Colonic mucosa (tissue), 4 donors: ENCODE measurements around the gene TMEM244. TPM values are rescaled to one million over a fixed set of nuclear protein-coding genes. Genes with fewer than 3 reads are reported as not detected.
"Not testable (repeated sequence)": the region's sequence is repeated elsewhere in the genome, so short reads cannot be mapped to it uniquely, and the experiment has no call there.

ENCODE experiments used
- DNase-seq: peaks from one replicate; pipeline ENCODE4 v3.0.0-alpha.2; 2020
- H3K27ac ChIP-seq: fragments of 200-600 bp; one replicate; pipeline ENCODE4 v1.8.0; 2021
- H3K27me3 ChIP-seq: fragments of 200-600 bp; one replicate; pipeline ENCODE4 v1.8.0; 2021
- H3K36me3 ChIP-seq: fragments of 200-600 bp; one replicate; pipeline ENCODE4 v1.8.0; 2021
- H3K4me1 ChIP-seq: fragments of 200-600 bp; one replicate; pipeline ENCODE4 v1.8.0; 2021; ENCODE audit warnings: mild to moderate bottlenecking
- H3K4me3 ChIP-seq: fragments of 200-600 bp; one replicate; pipeline ENCODE4 v1.8.0; 2021
- H3K9ac ChIP-seq, 2 donors: one replicate each; pipeline ENCODE4 v1.7.0; 2013; ENCODE audit warnings: control low read depth in 2 of 2, low read depth in 2 of 2, low read length in 2 of 2
- H3K9me3 ChIP-seq: fragments of 200-600 bp; one replicate; pipeline ENCODE4 v1.8.0; 2021
- intact Hi-C: fragments of 100-400 bp; cut with DNase I; formaldehyde crosslinking; loops from one replicate; pipeline ENCODE4 v1.14.1; 2022
- total RNA-seq, 2 donors: library from RNA; stranded (reverse); fragmentation: NEBNext Ultra II Directional in 1 of 2; extraction: Animal tissue kit (Norgen Biotek cat#: 25700) in 1 of 2; gene quantifications; one replicate each; pipeline ENCODE4 v1.2.1, GENCODE V29; 2021
- TF ChIP-seq, protein P1 (sequence below): fragments of 200-600 bp; IDR thresholded peaks from one replicate; pipeline ENCODE4 v1.8.0; 2022; ENCODE audit warnings: antibody characterized with exemption, mild to moderate bottlenecking
- donor health status: healthy.
- donor health status: DM: no; HTN: no; CAD: no.
- donor health status: DM: no; HTN: no; CAD: no.

Gene TMEM244
- total RNA-seq, 2 donors from 2014 or later: not detected

DNA sequence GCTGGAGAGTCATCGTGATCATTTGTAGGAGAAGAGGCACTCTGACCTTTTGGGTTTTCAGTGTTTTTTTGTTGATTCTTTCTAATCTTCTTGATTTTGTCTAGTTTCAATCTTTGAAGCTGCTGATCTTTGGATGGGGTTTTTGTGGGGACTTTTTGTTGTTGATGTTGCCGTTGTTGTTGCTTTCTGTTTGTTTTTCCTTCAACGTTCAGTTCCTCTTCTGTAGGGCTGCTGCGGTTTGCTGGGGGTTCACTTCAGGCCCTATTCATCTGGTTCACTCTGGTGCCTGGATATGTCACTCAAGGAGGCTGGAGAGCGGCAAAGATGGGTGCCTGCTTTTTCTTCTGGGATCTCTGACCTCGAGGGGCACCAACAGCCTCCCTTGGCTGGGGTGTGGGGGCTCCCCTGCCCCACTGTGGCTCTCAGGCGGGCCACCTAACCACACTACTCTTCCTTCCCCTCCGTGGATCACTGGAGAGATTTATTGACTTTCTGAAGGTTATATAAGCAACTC, 21.5 kb upstream of the TMEM244 start:
- intact Hi-C loops: no loop called here
- TF ChIP-seq, protein P1, sequence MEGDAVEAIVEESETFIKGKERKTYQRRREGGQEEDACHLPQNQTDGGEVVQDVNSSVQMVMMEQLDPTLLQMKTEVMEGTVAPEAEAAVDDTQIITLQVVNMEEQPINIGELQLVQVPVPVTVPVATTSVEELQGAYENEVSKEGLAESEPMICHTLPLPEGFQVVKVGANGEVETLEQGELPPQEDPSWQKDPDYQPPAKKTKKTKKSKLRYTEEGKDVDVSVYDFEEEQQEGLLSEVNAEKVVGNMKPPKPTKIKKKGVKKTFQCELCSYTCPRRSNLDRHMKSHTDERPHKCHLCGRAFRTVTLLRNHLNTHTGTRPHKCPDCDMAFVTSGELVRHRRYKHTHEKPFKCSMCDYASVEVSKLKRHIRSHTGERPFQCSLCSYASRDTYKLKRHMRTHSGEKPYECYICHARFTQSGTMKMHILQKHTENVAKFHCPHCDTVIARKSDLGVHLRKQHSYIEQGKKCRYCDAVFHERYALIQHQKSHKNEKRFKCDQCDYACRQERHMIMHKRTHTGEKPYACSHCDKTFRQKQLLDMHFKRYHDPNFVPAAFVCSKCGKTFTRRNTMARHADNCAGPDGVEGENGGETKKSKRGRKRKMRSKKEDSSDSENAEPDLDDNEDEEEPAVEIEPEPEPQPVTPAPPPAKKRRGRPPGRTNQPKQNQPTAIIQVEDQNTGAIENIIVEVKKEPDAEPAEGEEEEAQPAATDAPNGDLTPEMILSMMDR: no peak
- Histone ChIP-seq H3K9ac (no peak overlapping the region), H3K27ac (no peak overlapping the region), H3K36me3 (no peaks in the 10 kb centered on the region), H3K4me3 (no peak overlapping the region), H3K4me1 (no peaks in the 10 kb centered on the region), H3K9me3 (no peaks in the 10 kb centered on the region), H3K27me3 (no peaks in the 10 kb centered on the region)
- DNase-seq: no peak

DNA sequence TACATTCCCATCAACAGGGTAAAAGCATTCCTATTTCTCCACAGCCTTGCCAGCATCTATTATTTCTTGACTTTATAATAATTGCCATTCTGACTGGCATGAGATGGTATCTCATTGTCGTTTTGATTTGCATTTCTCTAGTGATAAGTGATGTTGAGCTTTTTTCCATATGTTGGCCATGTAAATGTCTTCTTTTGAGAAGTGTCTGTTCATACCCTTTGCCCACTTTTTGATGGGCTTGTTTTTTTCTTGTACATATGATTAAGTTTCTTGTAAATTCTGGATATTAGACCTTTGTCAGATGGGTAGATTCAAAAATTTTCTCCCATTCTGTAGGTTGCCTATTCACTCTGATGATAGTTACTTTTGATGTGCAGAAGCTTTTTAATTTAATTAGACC, 16.8 kb upstream of the TMEM244 start:
- intact Hi-C loops, H3K9ac ChIP-seq, H3K36me3 ChIP-seq, H3K4me1 ChIP-seq, H3K27ac ChIP-seq, DNase-seq, H3K4me3 ChIP-seq, H3K27me3 ChIP-seq, H3K9me3 ChIP-seq: not testable (repeated sequence)

DNA sequence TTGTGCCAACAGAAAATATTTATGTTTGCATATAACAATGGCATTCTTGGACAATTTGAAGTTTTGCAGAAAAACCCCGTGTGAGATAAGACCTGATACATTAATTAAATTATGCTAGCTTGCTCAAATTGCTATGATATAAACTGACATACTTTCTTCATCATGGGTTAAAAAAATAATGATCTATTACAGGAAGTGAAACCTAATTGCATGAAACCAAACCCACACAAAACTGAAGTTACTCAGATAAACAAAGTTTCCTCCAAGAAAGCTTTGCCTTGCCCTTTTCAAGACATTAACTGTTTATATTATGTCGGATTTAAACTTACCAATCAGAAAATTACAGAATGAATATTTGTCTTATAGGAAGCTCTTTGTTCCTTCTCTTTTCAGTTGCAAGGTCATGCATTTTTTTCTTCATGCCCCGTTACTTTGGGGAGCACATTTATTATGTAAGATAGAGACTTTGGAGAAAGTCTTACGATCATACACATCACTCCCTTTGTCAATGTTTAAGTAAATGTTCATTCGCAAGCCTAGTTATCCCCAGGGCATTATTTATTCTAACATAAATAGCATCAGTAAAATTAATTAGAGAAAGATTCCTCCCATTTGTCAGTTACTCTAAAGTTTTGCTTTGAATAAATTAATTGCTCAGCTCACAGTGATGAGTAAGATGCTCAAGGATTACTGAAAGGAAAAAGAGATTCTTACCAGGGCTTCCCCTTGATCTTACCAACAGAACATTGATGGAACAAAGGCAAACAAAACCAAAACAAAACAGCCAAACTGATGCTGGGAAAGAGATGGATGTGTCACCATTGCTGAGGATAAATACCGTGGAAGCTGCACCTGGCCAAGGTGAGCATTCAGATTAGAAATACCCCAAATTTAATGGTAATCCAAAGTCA, 14.8 kb upstream of the TMEM244 start:
- Histone ChIP-seq H3K27ac (no peak overlapping the region), H3K36me3 (no peaks in the 10 kb centered on the region), H3K4me1 (no peaks in the 10 kb centered on the region), H3K4me3 (no peak overlapping the region), H3K27me3 (no peaks in the 10 kb centered on the region), H3K9me3 (no peaks in the 10 kb centered on the region), H3K9ac (no peak overlapping the region)
- no peak for DNase-seq
- TF ChIP-seq, protein P1: no peak
- intact Hi-C loops: no loop called here

DNA sequence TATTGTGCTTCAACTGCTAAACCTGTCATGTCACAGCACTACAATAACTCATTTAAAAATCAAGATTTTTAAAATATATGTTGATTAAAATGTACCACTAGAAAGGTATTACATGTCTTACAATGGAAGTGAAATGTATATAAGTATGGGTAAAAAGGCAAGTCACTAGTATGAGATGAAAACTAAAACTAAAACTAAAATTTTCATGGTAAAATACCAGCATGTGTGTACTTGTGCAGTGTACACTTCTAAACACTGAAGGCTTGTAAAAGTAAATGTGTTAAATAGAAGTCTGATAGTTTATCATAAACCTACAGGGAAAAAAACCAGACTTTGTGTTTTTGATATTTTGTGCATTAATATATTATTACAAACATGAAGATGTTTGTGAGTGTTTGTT, 13.7 kb upstream of the TMEM244 start:
- H3K9me3 ChIP-seq: no peaks in the 10 kb centered on the region
- DNase-seq: no peak
- no peaks in the 10 kb centered on the region for H3K4me1 ChIP-seq
- no peaks in the 10 kb centered on the region for H3K36me3 ChIP-seq
- H3K27ac ChIP-seq: no peak overlapping the region
- intact Hi-C loops: no loop called here
- H3K27me3 ChIP-seq: no peaks in the 10 kb centered on the region
- no peak overlapping the region for H3K4me3 ChIP-seq
- H3K9ac ChIP-seq: no peak overlapping the region
- TF ChIP-seq, protein P1: no peak

DNA sequence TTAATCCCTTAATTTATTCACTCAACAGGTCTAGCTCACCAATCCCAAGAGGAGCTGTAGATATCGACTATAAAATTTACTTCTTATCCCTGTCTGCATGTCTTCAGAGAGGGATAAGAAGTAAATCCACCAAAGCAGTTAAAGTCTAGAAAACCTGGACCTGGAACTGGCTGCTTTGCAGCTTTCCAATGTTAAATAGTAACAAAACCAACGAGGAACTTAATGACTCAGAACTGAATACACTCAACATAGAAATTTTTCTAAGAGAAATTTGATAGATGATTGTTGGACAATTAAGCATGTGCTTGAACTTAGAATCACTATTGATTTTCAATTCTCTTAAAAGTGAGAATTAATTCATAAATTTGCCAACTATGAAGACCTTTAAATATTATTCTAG, 11.5 kb upstream of the TMEM244 start:
- DNase-seq: no peak
- Histone ChIP-seq H3K36me3 (no peaks in the 10 kb centered on the region), H3K9me3 (no peaks in the 10 kb centered on the region), H3K27ac (no peak overlapping the region), H3K4me1 (no peaks in the 10 kb centered on the region), H3K4me3 (no peak overlapping the region), H3K27me3 (no peaks in the 10 kb centered on the region), H3K9ac (no peak overlapping the region)
- TF ChIP-seq, protein P1: no peak
- intact Hi-C loops: no loop called here

DNA sequence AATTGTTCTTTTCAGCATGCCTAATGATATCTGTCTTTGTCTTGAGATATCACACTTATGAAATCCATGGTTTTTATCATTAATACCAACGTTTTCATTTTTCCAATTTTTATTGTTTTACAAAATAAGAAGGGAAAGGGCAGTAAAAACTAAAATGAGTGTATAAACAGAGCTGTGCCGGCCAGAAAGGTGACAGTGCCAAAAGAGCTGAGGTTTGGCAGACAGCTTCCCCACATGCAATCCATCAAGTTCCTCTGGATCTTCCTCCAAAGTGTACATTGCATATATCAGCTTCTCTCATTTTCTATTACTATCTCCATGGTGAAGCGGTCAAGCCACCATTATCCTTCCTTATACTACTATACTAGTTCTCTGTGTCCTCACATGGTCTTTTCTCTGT, 10.1 kb upstream of the TMEM244 start:
- Histone ChIP-seq H3K9me3 (no peaks in the 10 kb centered on the region), H3K9ac (no peak overlapping the region), H3K27ac (no peak overlapping the region), H3K4me1 (no peaks in the 10 kb centered on the region), H3K27me3 (no peaks in the 10 kb centered on the region), H3K36me3 (no peaks in the 10 kb centered on the region), H3K4me3 (no peak overlapping the region)
- TF ChIP-seq, protein P1: no peak
- intact Hi-C loops: no loop called here
- DNase-seq: no peak
